Chondrocyte (in vitro differentiated cells): Measurements from ENCODE around the gene XRCC1. TPM values are rescaled to one million over a fixed set of nuclear protein-coding genes. Genes with fewer than 3 reads are reported as not detected.

Experiments
- DNase-seq: peaks from one replicate; pipeline ENCODE4 v3.0.0; 2021; ENCODE audit warnings: mixed read lengths, low spot score
- H3K27ac Mint-ChIP-seq: one replicate; pipeline ENCODE4 v1.8.0; 2021; ENCODE audit warnings: mild to moderate bottlenecking, moderate library complexity, mixed read lengths; ENCODE audit not compliant: unreplicated experiment
- H3K27me3 Mint-ChIP-seq: 2 replicates; pipeline ENCODE4 v1.8.0; 2021; ENCODE audit warnings: low read depth, mixed read lengths
- H3K36me3 Mint-ChIP-seq: 2 replicates; pipeline ENCODE4 v1.8.0; 2021; ENCODE audit warnings: low read depth, mixed read lengths
- H3K4me1 Mint-ChIP-seq: 2 replicates; pipeline ENCODE4 v1.8.0; 2021; ENCODE audit warnings: low read depth, mild to moderate bottlenecking, mixed read lengths
- H3K4me3 Mint-ChIP-seq: one replicate; pipeline ENCODE4 v1.8.0; 2021; ENCODE audit warnings: mild to moderate bottlenecking, moderate library complexity, mixed read lengths; ENCODE audit not compliant: unreplicated experiment
- H3K9me3 Mint-ChIP-seq: 2 replicates; pipeline ENCODE4 v1.8.0; 2021; ENCODE audit warnings: low read depth, mixed read lengths
- CTCF ChIP-seq: fragments of 200-600 bp; sonication (generic); IDR thresholded peaks from 2 replicates; pipeline ENCODE4 v1.5.0; 2021; ENCODE audit warnings: antibody characterized with exemption, mild to moderate bottlenecking, moderate library complexity
- long read RNA-seq: library from polyadenylated mRNA; stranded (forward); transcript quantifications from one replicate; pipeline ENCODE4 v2.0.0, GENCODE V29; 2021
- total RNA-seq: library from RNA; stranded (reverse); gene quantifications from 3 replicates; pipeline ENCODE4 v1.2.1, GENCODE V29; 2021

XRCC1 gene
- total RNA-seq, result 22.8 to 30.5 TPM (median 30.4 TPM) in 3 replicates
- long read RNA-seq, transcript XRCC1-201 (17 exons, 2,802 nt), result major isoform, 18 of 33 reads
- long read RNA-seq, partial matches to known transcripts, result 7 of 33 reads
- long read RNA-seq, other reads (novel, unspliced or antisense), result 8 of 33 reads

- H3K27ac Mint-ChIP-seq, result peak within 1 kb of the TSS; percentile 92
- H3K4me3 Mint-ChIP-seq, result peak within 1 kb of the TSS; percentile 95
- peaks cover 2% of the 10 kb centered on the region for H3K27me3 Mint-ChIP-seq
- peaks cover 15% of the 10 kb centered on the region for H3K4me1 Mint-ChIP-seq
- no peaks in the 10 kb centered on the region for H3K36me3 Mint-ChIP-seq
- no peak for TF ChIP-seq CTCF
- DNase-seq, result peak; percentile 98
- H3K9me3 Mint-ChIP-seq, result no peaks in the 10 kb centered on the region
Measured at GRCh38 chr19:43575156-43575950, at the start of gene XRCC1, which contains the start of gene PINLYP. Gene XRCC1, minus strand, starts transcription at chr19:43575527. Its CDS starts 69 bp downstream, at chr19:43575458. Gene PINLYP, plus strand, starts transcription at chr19:43575801. Its CDS starts 1,391 bp downstream, at chr19:43577192.

GRCh38 chr19:43624933-43625332, 49.6 kb upstream of the XRCC1 start:
- no peak for DNase-seq
- no peak for TF ChIP-seq CTCF
- Mint-ChIP-seq H3K9me3 (no peaks in the 10 kb centered on the region), H3K27me3 (no peaks in the 10 kb centered on the region), H3K4me3 (no peak overlapping the region), H3K27ac (no peak overlapping the region), H3K36me3 (no peaks in the 10 kb centered on the region), H3K4me1 (peaks cover 9% of the 10 kb centered on the region)

- TF ChIP-seq CTCF, result no peak
- Mint-ChIP-seq H3K27me3 (no peaks in the 10 kb centered on the region), H3K4me3 (no peak overlapping the region), H3K9me3 (no peaks in the 10 kb centered on the region), H3K27ac (no peak overlapping the region), H3K36me3 (no peaks in the 10 kb centered on the region), H3K4me1 (peaks cover 11% of the 10 kb centered on the region)
- DNase-seq, result no peak
Measured at GRCh38 chr19:43623889-43624670, 48.8 kb upstream of the XRCC1 start.

- no peak for DNase-seq
- peaks cover 16% of the 10 kb centered on the region for H3K4me1 Mint-ChIP-seq
- H3K36me3 Mint-ChIP-seq, result no peaks in the 10 kb centered on the region
- H3K27me3 Mint-ChIP-seq, result no peaks in the 10 kb centered on the region
- no peak for TF ChIP-seq CTCF
- H3K4me3 Mint-ChIP-seq, result no peak overlapping the region
- H3K27ac Mint-ChIP-seq, result no peak overlapping the region
- H3K9me3 Mint-ChIP-seq, result no peaks in the 10 kb centered on the region
Measured at GRCh38 chr19:43622956-43623355, 47.6 kb upstream of the XRCC1 start.

GRCh38 chr19:43622070-43622469, 46.7 kb upstream of the XRCC1 start:
- no peak for DNase-seq
- peaks cover 21% of the 10 kb centered on the region for H3K4me1 Mint-ChIP-seq
- no peaks in the 10 kb centered on the region for H3K27me3 Mint-ChIP-seq
- no peak overlapping the region for H3K27ac Mint-ChIP-seq
- no peak overlapping the region for H3K4me3 Mint-ChIP-seq
- no peaks in the 10 kb centered on the region for H3K9me3 Mint-ChIP-seq
- H3K36me3 Mint-ChIP-seq, result no peaks in the 10 kb centered on the region
- no peak for TF ChIP-seq CTCF
